T-helper 2 cell treated with Interferon-gamma antibody and Interleukin-4, amounts not matched to agents 100 ng/mL and 5 ng/mL, for 36 hours (primary cell): Measurements from ENCODE around the gene NTRK3. TPM values are rescaled to one million over a fixed set of nuclear protein-coding genes. Genes with fewer than 3 reads are reported as not detected.

Source experiments
- intact Hi-C: fragments of 100-400 bp; cut with micrococcal nuclease; formaldehyde crosslinking; loops from one replicate; pipeline ENCODE4 v1.15.1; 2023
- total RNA-seq: library from RNA; stranded (reverse); gene quantifications from 2 replicates; pipeline ENCODE4 v1.2.3, GENCODE V29; 2022

Gene NTRK3
- total RNA-seq, 1 donor from 2014 or later: not detected

DNA sequence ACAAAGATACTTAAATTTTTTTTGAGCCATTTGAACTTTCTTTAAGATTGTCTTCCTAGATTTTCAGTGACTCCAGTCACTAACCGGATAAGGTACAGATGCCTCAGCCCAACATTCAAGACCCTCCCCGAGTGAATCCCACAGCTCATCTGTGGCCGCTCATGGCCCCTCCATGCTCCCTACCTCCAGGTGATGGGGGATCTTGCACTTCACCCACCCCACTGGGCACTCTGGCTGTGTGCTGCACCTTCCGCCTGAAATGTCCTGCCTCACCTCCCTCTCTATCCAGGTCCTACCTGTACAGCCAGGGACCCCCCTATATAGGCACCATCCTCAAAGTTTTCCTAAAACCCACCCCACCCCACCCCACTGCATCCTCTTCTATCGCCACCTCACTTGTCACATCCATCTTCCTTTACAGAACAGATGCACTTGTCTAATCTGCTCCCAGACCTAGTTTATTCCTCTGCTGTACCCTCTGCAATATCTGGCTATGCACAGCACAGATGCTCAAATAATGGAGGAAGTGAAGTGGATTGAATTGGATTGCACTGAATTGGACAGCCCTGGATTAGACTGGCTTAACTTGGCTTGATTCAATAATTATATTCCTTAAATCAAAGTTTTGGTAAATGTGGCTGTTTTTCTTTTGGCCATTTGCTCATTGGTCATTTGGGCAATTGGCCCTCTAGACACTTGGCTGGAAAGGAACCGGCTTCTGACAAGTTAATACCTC, 24.5 kb downstream of the NTRK3 start:
- intact Hi-C loops: no loop called here

DNA sequence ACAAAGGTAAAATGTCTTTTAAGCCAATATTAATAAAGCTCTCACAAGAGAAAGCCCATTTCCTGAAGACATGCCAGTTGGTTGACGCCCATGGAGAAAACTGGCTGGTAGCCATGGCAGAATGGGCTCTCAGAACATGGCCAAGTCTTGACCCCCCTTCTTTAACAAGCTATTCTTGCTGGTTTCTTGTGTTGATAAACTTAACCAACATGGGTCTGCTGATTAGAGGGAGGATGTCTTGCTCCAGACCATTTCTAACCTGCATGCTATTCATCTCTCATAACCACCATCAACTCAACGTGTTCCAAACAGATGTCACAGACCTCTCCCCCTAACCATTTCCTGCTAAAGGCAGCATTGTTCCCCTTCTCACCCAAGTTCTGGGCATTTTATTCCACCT, 25.7 kb downstream of the NTRK3 start:
- intact Hi-C loops: no loop called here

DNA sequence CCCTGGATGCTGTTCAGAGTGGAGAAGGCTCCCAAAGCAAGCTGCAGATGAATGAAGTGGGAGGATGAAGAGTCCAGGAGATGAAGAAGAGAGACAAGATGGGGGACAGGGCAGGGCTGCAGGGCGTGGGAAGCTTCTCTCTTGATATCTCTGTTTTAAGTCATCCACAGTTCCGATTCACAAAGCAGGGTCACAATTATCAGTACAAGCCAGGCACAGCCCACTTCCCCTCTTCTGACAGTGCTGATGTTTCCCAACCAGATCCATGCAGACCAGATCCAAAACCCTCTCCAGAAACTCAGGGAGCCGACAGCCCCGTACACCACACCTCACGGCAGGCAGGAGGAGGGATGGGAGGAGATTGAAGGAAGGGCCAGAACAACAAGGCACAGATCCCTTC, 31.1 kb downstream of the NTRK3 start:
- intact Hi-C loops: no loop called here

DNA sequence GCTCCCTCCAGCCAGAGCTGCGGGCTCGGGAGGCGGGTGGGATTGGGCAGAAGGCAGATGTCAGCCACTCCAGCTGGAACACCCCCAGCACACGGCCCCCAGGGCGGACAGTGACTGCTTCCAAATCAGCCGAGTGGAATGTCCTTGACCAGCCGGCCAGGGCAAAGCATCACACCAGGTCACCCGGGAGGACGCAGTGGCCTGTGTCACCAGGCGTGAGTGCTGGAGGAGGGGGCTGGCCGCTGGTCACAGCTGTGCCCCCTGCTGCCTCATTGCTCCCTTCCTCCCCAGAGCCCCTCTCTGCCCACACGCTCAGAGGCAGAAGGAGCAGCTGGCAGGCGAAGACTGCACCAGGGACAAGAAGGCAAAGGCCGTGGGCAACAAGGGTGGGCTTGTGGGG, 33.5 kb downstream of the NTRK3 start:
- intact Hi-C loops: no loop called here

DNA sequence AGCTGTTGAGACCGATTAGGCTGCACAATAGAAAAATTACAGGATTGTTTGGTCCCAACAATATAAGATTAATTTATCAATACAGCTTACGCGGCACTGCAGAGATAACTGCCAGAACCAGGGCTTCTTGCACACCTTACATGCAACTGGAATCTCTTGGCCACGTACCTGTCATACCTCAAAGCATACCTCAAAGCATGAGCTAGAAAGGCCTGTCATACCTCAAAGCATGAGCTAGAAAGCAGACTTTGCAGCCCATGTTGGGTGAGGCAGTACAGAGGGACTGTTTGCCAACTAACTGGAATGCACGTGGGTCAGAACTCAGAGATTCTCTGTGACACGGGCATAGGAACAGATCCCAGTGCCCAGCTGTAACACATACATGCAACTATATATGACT, 34.7 kb downstream of the NTRK3 start:
- intact Hi-C loops: no loop called here

DNA sequence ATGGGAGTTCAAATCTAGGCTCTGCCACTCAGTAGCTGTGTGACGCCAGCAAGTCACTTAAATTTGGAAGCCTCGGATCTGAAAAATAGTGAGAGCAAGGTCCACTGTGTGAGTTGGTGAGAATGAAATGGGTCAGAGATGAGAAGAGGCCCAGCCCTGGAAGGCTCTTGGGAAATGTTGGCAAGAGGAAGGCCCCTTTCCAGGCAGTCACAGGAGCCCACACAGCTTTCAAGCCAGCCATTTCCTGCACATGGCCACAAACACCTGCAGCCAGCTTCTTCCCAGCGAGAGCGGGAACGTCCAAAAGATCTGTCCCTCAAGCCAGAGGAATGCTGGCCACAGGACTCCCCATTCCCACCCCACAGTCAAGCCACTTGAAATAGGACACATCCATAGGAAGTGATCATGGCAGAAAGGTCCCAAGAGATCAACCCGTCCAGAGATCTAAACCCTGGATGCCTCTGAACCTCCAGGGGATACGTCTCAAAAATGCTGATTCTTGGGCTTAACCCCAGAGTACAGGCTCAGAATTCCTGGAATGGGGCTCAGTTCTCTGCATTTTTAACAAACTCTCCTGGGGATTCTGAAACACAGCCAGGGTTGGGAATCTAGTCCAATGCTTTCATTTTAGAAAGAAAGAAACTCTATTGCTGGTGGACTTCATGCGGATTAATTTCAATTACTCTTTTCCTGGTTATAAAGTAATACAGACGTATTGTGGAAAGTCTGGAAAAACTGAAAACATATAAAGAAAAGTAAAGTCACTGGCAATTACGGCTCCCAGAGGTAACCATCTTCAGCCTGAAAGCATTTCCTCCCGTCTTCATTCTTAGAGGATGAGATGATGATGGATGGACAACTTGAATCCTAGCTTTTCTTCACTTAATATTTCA, 35.9 kb downstream of the NTRK3 start:
- intact Hi-C loops: no loop called here

GRCh38 chr15:88219623-88220022, 36.9 kb downstream of the NTRK3 start:
- intact Hi-C loops: no loop called here

DNA sequence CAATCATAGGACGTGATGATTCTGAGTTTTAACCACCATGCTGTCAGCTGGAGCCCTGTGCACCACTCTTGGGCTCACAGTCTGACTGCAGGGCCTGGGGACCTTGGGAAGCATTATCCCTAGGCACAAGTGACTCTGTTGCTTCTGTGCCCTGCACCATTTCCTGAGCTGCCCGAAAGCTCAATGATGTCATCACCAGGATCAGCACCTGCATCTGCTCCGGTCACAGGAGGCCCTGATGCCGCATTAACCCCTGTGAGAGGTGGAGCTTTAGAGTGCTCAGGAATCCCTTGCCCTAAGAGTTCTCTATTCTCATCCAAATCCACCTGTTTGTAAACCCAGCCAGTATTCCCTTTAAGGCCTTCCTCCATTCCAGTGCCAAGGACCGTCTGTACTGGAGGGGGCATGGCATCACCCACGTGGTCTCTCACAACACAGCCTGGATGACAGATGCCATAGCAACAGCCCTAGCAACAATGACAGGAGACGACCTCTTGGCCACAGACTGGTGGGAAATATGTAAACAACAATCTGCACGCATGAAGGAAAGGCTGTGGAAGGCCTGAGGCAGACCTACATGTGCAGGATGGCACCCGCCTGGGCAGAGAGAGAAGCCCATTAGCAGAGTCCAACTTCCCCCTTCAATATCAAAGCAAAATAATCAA, 37.9 kb downstream of the NTRK3 start:
- intact Hi-C loops: no loop called here

DNA sequence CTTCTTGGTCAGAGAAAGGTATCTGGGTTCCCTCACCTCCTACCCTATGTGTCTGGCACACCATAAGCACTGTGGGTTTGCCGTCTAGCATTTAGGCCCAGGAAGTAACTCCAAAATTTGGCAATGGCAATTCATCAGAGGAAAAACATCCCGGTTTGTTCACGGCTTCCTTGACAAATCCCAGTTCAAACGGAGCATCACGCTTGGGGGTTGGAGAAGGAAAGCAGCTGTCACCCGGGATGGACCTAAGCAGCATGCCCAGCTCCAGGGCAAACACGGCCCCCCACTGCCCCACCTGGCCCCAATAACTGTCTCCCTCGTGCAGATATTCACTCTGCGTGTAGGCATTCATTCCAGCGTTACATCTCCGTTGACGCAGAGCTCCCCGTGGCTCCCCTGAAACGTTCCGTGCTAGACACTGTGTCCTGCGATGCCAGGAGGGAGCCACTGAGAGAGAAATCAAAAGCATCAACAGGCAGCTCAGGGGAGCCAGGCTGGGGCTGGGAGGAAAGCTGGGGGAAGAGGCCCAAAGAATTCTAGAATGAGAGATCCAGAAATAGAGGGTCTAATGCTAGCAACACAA, 41.4 kb downstream of the NTRK3 start:
- intact Hi-C loops: no loop called here

GRCh38 chr15:88209111-88209510, 47.4 kb downstream of the NTRK3 start:
- intact Hi-C loops: no loop called here

- intact Hi-C loops: no loop called here
Observed at GRCh38 chr15:88208396-88208795, 48.1 kb downstream of the NTRK3 start.

DNA sequence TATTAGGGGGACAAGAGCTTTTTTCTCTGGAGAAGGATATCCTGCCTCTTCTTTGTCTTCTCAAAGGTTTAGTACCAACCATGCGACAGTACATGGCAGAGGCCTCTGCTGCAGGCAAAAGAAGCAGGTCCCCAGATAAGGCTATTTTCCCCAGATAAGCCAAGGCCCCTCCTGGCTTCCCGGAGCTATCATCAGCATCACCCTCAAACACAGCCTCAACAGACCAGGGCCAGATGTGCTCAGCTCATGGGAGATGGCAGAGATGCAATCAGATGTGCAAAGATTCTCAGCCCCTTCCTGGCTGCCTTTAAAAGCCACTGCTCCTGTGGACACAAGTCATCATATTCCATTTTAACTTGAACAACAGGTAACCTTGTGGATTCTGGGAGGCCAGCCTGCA, 49.0 kb downstream of the NTRK3 start:
- intact Hi-C loops: no loop called here

DNA sequence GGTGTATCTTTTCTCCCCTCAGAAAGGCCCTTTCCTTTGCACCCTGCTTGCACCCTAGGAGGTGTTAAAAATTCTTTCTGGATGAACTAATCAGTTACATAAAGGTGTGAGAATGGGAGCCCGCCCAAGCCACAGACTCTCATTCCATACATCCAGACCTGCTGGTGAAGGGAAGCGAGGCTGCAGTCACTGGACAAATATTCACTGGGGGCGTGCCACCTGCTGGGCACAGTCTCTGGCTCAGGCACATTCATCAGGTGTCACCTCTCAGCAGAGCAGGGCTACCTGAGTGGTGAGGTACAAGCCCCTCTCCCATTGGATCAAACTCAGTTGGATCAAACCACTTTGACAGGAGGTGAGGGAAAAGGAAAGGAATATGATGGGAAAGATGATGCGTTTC, 52.0 kb downstream of the NTRK3 start:
- intact Hi-C loops: no loop called here

- intact Hi-C loops: no loop called here
Observed at GRCh38 chr15:88202231-88202630, 54.3 kb downstream of the NTRK3 start.

DNA sequence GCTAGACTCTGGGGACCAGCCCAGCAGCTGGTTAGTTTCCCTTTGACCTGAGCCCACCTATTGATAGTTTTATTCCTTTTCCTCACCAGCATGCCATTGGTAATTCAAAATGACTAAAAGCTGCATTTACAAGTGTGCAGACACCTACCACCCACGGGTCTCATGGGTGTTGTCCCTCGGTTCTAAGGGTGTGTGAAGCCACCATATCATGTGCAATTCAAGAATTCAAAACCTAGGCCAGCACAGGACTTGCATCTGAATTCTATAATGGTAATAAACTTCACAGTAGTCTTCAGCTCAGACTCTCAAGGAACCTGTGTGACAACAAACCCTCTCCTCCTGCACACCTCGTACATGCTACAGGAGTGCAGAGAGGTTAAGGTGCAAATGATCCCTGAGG, 55.3 kb downstream of the NTRK3 start:
- intact Hi-C loops: no loop called here

DNA sequence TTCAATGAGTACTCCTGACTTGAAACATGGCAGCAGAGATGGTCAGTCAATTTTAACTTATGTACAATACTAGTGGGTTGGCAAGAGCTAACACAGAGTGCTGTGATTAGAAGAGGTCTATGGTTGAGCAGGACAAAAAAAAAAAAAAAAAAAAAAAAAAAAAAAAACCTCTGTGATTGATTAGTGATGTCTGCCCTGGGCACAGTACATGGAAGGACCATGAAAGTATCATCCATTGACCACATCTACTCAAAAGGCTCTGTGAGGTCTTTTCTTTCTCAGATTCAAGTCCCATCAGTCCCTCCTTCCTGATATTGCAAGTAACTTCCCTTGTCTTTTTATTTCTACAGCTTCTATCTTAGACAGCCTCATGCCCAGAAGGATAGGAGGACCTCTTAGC, 59.6 kb downstream of the NTRK3 start:
- intact Hi-C loops: no loop called here

DNA sequence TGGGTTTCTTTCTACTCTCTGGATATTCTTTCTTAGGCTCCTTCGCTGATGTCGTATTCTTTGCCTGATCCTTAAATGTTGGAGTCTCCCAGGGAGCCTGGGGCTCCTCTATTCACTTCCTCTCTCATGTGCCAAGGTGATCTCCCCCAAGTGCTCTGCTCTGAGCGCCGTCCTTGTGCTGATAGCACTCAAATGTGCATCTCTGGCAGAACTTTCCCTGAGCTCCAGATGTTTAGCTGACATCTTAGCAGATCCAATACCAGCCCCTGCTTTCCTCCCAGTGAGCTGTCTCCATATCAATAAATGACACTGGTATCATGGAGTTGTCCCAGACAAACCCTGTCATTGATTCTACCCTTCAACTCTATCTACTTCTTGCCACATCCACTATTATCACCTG, 62.4 kb downstream of the NTRK3 start:
- intact Hi-C loops: no loop called here

- intact Hi-C loops: no loop called here
Observed at GRCh38 chr15:88193415-88193814, 63.1 kb downstream of the NTRK3 start.

- intact Hi-C loops: no loop called here
Observed at GRCh38 chr15:88191812-88192165, 64.8 kb downstream of the NTRK3 start.

- intact Hi-C loops: no loop called here
Observed at GRCh38 chr15:88190232-88190631, 66.3 kb downstream of the NTRK3 start.

- intact Hi-C loops: no loop called here
Observed at GRCh38 chr15:88188300-88188699, 68.2 kb downstream of the NTRK3 start.

DNA sequence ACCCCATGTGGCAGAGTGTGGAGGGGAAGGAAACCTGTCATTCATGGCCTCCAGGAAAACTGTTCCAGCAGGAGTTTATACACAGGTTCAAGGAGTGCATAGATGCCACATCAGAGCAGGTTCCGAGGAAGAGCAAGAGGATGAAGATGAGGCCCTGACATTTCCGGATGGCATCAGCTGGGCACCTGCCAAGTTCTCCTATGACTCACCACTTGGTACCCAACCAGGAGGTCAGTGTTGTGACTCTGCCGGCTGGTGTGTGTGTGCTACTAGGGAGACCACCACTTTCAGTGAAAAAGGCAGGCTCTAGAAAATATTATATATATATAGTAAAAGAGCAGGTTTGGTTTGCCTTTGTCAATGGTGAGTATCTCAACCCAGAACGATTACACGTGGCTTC, 69.3 kb downstream of the NTRK3 start:
- intact Hi-C loops: no loop called here
